Right hindlimb (tissue), 1 donor: Measurements from ENCODE around the gene MTPN.

Source experiments
- DNase-seq: peaks from one replicate; pipeline ENCODE4 v3.0.0-alpha.2; 2018

Gene MTPN

DNA sequence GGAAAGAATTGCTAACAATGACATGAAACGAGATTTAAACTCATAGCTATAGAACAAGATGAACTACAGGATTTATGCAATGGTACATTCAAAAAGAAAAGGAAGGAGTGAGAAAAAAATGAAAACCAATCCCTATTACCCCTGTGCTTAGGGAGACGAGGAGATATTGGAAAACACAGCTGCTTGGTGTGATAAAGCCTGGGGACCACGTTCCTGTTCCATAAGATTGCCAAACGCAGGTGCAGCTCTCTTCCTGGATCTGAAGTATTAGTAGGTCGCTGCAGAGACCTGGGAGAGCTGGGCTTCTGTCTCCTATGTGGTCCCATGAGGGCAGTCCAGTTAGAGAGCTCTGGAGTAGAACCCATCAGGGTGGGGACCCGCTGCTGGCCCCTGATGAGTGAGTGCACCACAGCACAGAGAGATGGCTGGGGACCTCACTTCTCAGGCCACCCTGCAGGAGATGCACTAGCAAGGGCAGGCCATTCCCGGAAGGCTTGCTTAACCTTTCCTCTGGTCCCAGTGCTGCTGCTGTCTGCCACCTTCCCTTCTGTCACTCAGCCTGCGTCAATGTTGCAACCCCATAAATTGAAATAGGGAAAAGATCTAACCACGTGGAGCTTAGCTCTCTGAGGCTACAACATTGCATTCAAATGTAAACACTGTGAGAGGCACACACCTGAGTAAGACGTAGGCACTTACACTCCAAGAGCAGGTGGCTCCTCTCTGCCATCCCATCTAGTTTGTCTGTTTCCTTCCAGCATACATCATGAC lies 57.9 kb downstream of the MTPN start:
- DNase-seq = no peak

DNA sequence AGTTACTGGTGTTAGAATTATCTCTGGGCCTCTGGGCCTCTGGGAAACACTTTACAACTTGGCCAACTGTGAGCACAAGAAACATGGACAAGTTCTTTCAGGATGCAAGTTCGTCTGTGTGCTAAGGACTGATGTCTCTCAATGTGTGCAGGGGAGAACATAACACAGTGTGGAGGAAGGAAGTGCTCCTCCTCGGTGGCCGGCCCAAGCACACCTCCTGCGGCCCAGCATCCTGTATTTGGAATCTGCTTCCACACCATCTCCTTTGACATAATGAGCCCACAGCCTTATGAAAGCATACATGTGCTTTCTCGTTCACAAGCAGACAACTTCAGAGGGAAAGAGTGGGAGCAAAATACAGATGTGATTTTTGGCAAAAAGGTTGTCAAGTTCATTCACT lies 59.0 kb downstream of the MTPN start:
- DNase-seq = no peak

- no peak for DNase-seq
These were observed 59.4 kb downstream of the MTPN start for GRCh38 chr7:135917721-135918120.

- no peak for DNase-seq
These were observed 62.8 kb downstream of the MTPN start for GRCh38 chr7:135914346-135914745.

- no peak for DNase-seq
These were observed 63.8 kb downstream of the MTPN start for GRCh38 chr7:135913404-135913803.

GRCh38 chr7:135911099-135911498 lies 66.1 kb downstream of the MTPN start:
- DNase-seq = peak; percentile 88

- DNase-seq = no peak
These were observed 66.6 kb downstream of the MTPN start for GRCh38 chr7:135910393-135911036.

DNA sequence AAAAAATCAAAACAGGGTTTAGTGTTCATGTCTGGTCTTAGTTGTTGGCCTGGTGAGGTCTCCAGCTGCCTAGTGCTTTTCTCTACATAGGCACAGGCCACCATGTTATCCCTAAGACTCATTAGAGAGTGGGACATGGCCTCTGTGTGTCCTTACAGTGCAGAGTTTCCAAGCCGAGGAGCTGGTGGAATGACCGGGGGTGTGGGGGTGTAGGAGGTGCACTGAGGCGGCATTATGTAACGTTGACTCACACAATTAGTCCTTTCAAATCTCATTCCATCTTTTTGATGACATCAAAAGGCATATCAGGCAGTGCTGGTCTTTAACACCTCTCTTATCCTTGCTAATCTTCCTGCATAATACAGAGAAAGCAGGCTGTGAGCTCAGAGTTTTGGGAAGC lies 71.3 kb downstream of the MTPN start:
- no peak for DNase-seq

DNA sequence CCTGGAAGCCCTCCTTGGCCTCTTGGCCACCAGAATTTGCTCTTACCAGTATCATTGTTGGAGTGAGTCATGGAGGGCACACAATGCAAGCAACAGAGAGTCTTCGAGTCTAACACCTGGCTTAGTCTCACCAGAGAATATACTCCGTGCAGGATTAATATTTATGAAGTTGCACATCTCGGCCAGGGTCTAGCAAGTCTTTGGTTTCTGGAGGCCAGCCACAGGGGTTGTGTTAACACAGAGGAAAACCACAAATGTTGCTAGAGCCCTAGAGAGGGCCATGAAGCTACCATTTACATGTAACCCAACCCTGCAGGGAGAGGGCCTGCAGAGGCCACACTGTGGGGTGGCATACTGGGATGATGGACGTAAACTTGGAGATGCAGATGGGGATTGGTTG lies 71.8 kb downstream of the MTPN start:
- no peak for DNase-seq

DNA sequence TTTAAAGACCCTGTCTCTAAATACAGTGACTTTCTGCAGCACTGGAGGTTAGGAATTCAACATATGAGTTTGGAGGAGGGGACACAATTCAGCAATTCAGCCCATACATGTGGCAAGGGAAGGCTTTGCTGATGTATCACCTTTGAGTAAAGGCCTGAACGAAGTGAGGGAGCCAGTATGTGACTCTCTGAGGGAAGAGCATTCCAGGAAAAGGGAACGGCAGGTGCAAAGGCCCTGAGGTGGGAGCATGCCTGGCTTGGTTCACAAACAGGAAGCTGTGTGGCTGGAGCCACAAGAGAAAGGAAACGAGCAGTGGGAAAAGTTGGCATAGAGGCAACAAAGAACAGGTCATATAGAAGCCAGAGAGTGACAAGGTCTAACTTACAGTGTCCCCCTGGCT lies 72.9 kb downstream of the MTPN start:
- DNase-seq = no peak

DNA sequence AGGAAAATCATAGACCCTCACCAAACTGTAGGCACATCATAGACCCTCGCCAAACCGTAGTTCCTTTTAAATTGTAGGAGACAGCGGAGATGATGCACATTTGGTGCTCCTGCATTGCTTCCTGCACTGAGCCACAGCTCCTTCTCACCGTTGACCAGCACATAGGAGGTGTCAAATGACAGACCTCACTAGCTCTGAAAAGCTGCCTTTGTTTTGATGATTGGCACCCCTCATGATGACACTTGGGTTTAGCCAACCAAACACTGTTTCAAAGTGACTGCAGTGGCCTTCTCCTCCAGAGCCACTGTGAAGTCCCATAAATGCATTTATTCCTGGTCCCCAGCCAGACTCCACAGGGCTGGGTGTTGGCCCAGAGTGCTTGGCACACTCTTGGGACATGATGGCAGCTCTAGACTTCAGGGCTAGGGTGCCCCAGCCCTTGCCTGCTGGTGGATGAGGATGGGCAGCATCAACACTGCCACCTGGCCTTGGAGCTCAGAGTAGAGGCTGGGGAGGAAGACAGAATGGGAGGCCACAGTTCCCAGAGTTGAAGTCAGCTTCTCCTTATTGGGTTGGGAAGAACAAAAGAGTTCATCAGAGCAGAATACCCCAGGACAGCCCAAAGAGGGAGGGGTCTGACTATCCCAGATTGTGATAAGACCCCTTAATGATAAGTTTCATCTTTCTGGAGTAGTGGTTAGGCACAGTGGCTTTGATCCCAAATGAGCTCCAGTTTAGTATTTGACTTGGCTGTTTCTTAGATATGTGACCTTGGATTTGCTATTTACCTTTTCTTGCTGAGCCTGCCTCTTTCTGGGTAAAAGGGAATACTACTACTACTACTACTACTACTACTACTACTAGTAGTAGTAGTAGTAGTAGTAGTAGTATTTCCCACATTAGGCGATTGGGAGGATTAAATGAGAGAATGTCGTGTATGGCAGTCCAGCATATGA lies 75.3 kb downstream of the MTPN start:
- DNase-seq = no peak

- no peak for DNase-seq
These were observed 77.1 kb downstream of the MTPN start for GRCh38 chr7:135900065-135900546.

DNA sequence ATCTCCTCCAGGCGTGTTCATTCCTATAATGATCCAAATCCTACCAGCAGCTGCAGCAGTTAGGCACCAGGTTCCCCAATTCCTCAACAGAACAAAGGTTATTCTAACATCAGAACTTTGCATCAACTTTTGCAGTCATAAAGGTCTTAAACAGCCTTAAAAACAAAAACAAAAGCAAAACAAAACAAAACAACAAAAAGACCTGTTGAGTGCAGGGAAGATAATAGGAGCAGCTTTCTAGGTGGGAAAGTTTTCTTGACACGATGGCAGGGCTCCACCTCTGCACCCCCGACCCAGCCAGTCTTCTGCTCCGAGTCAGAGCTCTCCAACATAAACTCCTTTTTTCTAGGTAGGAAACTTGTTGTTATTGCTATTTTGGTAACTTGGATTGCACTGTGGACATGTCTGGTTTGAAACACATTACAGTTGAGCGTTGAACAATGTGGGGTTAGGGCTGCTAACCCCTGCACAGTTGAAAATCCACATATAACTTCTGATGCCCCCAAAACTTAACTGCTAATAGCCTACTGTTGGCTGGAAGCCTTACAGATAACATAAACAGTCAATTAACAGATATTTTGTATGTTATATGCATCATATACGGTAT lies 77.6 kb downstream of the MTPN start:
- no peak for DNase-seq

GRCh38 chr7:135898226-135898625 lies 78.9 kb downstream of the MTPN start:
- DNase-seq = no peak

DNA sequence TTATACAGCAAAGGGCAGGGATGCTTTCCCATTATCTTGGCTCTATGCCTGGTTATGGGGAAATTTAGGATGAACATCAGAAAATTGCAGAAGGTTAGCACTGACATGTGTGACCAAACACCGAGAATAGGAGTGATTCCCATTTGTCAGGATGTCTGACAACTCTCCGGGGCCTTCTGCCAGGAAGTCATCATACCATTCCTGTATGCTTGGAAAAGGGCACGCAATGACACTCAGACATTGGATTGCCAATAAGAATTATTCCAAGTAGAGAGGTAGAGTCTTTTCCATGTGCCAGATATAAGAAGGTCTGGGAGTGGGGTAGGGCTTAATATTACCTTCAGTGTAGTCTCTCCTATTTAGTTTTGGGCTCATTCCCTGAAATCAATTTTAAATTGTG lies 82.3 kb downstream of the MTPN start:
- DNase-seq = no peak

- DNase-seq = no peak
These were observed 87.3 kb downstream of the MTPN start for GRCh38 chr7:135889823-135890222.

DNA sequence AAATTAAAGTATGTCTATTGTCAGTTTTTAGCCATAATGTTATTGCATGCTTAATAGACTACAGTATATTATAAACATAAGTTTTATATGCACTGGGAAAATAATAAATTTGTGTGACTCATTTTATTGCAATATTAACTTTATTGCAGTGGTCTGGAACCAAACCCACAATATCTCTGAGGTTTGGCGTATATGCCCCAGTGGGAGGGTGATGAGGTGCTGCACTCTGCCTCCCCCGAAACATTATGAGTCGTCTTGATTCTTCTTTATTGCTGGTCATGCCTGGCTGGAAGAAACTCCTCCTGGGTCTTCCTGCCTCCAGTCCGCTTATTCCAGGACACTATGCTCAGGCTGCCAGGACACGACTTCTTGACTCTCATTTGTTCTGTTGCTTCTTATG lies 88.4 kb downstream of the MTPN start:
- DNase-seq = no peak

DNA sequence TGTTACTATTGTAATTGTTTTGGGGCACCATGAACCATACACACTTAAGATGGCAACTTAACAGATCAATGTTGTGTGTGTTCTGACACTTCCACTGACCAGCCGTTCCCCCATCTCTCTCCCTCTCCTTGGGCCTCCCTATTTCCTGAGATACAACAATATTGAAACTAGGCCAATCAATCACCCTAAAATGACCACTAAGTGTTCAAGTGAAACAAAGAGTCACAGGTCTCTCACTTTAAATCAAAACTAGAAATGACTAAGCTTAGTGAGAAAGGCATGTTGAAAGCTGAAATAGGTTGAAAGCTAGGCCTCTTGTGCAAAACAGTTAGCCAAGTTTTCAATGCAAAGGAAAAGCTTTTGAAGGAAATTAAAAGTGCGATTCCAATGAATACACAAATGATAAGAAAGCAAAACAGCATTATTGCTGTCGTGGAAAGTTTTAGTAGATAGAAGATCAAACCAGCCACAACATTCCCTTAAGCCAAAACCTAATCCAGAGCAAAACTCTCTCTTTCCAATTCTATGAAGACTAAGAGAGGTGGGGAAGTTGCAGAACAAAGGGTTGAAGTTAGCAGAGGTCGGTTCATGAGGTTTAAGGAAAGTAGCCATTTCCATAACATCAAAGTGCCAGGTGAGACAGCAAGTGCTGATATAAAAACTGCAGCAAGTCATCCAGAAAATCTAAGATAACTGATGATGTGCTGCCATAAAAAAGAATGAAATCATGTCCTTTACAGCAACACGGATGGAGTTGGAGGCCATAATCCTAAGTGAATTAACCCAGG lies 90.6 kb downstream of the MTPN start:
- DNase-seq = no peak

DNA sequence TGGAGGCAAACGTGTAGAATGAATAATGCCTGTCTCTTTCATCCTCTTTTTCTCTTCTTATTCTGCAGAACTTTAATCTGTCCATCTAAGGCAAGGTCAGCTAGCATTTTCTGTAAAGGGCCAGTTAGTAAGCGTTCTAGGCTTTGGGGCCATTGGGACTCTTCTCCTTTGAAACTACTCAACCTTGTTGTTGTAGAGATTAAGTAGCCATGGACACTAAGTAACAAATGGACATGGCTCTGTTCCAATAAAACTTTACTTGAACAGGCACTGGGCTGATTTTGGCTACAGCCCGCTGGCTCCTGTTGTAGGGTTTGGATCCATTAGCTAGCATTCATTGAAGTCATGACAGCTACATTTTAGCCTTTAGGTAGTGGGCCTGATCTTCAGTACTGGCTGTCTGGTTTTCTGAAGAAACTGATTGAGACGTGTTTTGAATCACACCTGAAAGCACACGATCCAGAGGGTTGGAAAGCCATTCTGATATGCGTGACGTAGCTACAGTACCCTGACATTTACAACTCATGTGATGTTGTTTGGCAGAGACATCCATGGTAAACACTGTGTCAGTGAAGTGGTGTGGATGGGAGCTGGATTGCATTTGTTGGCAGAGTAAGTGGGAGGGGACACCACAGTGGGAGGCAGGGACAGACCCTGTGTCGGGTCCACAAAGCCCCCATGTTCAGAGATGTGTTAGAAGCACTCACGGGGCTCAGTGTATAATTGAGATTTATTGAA lies 92.5 kb downstream of the MTPN start:
- DNase-seq = no peak

DNA sequence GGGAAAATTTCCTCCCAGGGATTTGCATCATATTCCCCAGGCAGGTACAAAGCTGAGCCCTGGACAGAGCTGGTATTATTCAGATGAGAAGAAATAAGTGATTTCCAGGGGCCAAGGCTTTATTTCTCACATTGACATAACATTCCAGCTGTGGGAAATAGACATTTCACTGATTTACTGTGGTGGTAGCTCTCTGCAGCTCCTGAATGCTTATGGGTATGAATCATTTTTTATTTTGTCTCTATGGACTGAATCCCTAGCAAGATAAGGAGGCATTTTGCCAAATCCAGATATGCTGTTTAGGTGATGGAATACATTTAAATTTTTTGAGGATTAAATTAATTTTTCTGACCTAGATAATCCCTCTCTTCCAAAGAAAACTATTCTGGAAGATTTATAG lies 97.9 kb downstream of the MTPN start:
- no peak for DNase-seq

DNA sequence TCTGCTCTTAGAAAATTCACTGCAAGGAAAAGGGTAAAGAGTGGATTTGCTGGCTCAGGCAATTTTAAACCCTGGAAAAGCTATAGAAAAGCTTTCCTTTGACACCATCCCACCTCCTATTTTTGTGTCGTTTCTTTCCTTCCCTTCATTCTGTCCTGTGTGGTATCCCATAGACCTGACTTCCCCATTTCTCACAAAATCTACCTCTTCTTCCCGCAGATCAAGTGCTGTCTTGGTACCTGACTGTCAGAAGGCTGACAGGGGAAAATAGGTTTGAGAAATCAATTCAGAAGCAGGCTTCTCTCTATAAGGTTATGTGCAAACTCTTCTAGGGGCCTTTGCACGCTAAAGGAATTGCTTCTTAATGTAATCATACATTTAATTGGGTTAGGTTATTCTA lies 98.9 kb downstream of the MTPN start:
- DNase-seq = no peak
